Heart left ventricle (tissue), 13 donors: ENCODE data around the gene HTR7.

ENCODE experiments used
- CTCF ChIP-seq, 12 donors: fragments of 200-600 bp; sonication (generic) in 4 of 12; IDR thresholded peaks; one replicate each; pipeline versions ENCODE4 v1.5.0 to v1.8.0; 2018 to 2022; ENCODE audit warnings: antibody characterized with exemption in 12 of 12, mild to moderate bottlenecking in 5 of 12
- POLR2A ChIP-seq, 2 donors: fragments of 450-650 bp; IDR thresholded peaks; one replicate each; pipeline ENCODE4 v1.6.1; 2017; ENCODE audit warnings: antibody characterized with exemption in 2 of 2, mild to moderate bottlenecking in 2 of 2, moderate library complexity in 2 of 2
- donor health status: ischemic (EF 13 %, LVEDD 7.1; RV severe dilation, severe dysfunction).
- donor health status: DM: no; HTN: yes; CAD: no.
- donor health status: DM: no; HTN: no; CAD: no.
- donor health status: ischemic (EF 25% LVEDD 6.9; RV normal size, moderate dysfunction).
- donor health status: ischemic (EF 25% LVEDD 5.7; RV mildly dilated, moderate dysfunction).
- donor health status: ischemic (EF 35%, LVEDD 5.7; RV mildly dilated, moderate dysfunction).
- donor health status: nonischemic (EF 11% LVEDD 7.7; RV severe dilation, severe dysfunction).
- donor health status: DM: yes; HTN: yes; CAD: no.
- donor health status: PGD.
- donor health status: ischemic (EF 29% LVEDD 5.4; RV normal size, mild dysfunction).
- donor health status: nonischemic (EF 23%, LVEDD 6.1; RV moderate dilation, normal function).

- TF ChIP-seq CTCF (IDR thresholded peaks at IDR 0.05) (no peak), POLR2A (IDR thresholded peaks at IDR 0.05) (no peak)
These were observed 1.6 kb downstream of the HTR7 start for GRCh38 chr10:90856261-90856660.
